ENCODE data around the gene MYH11. TPM values are rescaled to one million over a fixed set of nuclear protein-coding genes. Genes with fewer than 3 reads are reported as not detected.
A peak's percentile ranks its signal among the peaks of the same experiment; 100 is the strongest.

MYH11 gene
- total and polyA plus RNA-seq, 2 of the 13 experiments (the other 11 are each of a cell fraction or from before 2014, with no cell fraction given): not detected

GRCh38 chr16:15667091-15667742 lies 189.6 kb downstream of the MYH11 start (continued):
- TF ChIP-seq CAMTA2 (CRISPR knock-in tag; IDR thresholded peaks at IDR 0.05; ENCODE audit: borderline replicate concordance) (no peak), ZNF770 (CRISPR knock-in tag; IDR thresholded peaks at IDR 0.05) (0 out of 2 replicates have a peak, but pooled peaks have one; percentile 31), MED13 (CRISPR knock-in tag; IDR thresholded peaks at IDR 0.05) (no peak), ZNF800 (CRISPR knock-in tag; IDR thresholded peaks at IDR 0.05) (no peak), EHMT2 (IDR thresholded peaks at IDR 0.05; ENCODE audit: borderline replicate concordance, low read depth, low read length) (no peak), MEF2D (CRISPR knock-in tag; IDR thresholded peaks at IDR 0.05) (no peak), ZFP36L2 (CRISPR knock-in tag; IDR thresholded peaks at IDR 0.05) (no peak), ZNF234 (CRISPR knock-in tag; conservative IDR thresholded peaks at IDR 0.05) (no peak), FOXK2 (IDR thresholded peaks at IDR 0.05) (no peak), ZBTB43 (CRISPR knock-in tag; conservative IDR thresholded peaks at IDR 0.05) (no peak), PHF21A (CRISPR knock-in tag; IDR thresholded peaks at IDR 0.05) (no peak), ZBED4 (CRISPR knock-in tag; IDR thresholded peaks at IDR 0.05; ENCODE audit: borderline replicate concordance) (no peak), ELF4 (CRISPR knock-in tag; IDR thresholded peaks at IDR 0.05; ENCODE audit: borderline replicate concordance) (no peak), ZBTB33 (CRISPR knock-in tag; IDR thresholded peaks at IDR 0.05) (0 out of 2 replicates have a peak, but pooled peaks have one; percentile 3)

All from HepG2 (cell line).